HepG2 (cell line): ENCODE data around the gene URGCP. TPM values are rescaled to one million over a fixed set of nuclear protein-coding genes. Genes with fewer than 3 reads are reported as not detected.
A peak's percentile ranks its signal among the peaks of the same experiment; 100 is the strongest.

Source experiments
- CENPT ChIP-seq: sonication (generic); formaldehyde crosslinking; IDR thresholded peaks from 2 replicates; pipeline ENCODE4 v1.8.0; 2022; ENCODE audit warnings: low read depth, mild to moderate bottlenecking, moderate library complexity, missing genetic modification reagents
- ELF3 ChIP-seq: IDR thresholded peaks from 2 replicates; pipeline ENCODE4 v1.6.1; 2016; ENCODE audit warnings: missing genetic modification reagents, missing compliant biosample characterization
- FOXK1 ChIP-seq: sonication (generic); formaldehyde crosslinking; IDR thresholded peaks from 2 replicates; pipeline ENCODE4 v1.4.0; 2020; ENCODE audit warnings: low read depth, missing genetic modification reagents, borderline replicate concordance
- GTF3A ChIP-seq: sonication (generic); formaldehyde crosslinking; conservative IDR thresholded peaks from 2 replicates; pipeline ENCODE4 v1.4.0; 2020; ENCODE audit warnings: mild to moderate bottlenecking, missing genetic modification reagents
- HDAC2 ChIP-seq: sonication (generic); formaldehyde crosslinking; IDR thresholded peaks from 2 replicates; pipeline ENCODE4 v1.4.0; 2020; ENCODE audit warnings: missing genetic modification reagents
- KLF6 ChIP-seq: IDR thresholded peaks from 2 replicates; pipeline ENCODE4 v1.8.0; 2016; ENCODE audit warnings: missing biosample characterization, missing genetic modification reagents
- NCOR1 ChIP-seq: fragments of 200-600 bp; sonication (generic); IDR thresholded peaks from 2 replicates; pipeline ENCODE4 v1.7.0; 2017; ENCODE audit warnings: antibody characterized with exemption, low read length, borderline replicate concordance
- SALL2 ChIP-seq: sonication (generic); formaldehyde crosslinking; IDR thresholded peaks from 2 replicates; pipeline ENCODE4 v1.8.1; 2023; ENCODE audit warnings: mild to moderate bottlenecking, missing genetic modification reagents, inconsistent platforms
- SIN3B ChIP-seq: fragments of 150-350 bp; IDR thresholded peaks from 2 replicates; pipeline ENCODE4 v1.6.1; 2014; ENCODE audit warnings: low read length
- SMAD1 ChIP-seq: sonication (generic); formaldehyde crosslinking; IDR thresholded peaks from 2 replicates; pipeline ENCODE4 v1.4.0; 2020; ENCODE audit warnings: missing genetic modification reagents, low read depth, mild to moderate bottlenecking, borderline replicate concordance
- ZNF12 ChIP-seq: sonication (generic); formaldehyde crosslinking; IDR thresholded peaks from 2 replicates; pipeline ENCODE4 v1.5.0; 2020; ENCODE audit warnings: missing genetic modification reagents
- ZNF138 ChIP-seq: sonication (generic); formaldehyde crosslinking; IDR thresholded peaks from 2 replicates; pipeline ENCODE4 v1.5.0; 2020; ENCODE audit warnings: mild to moderate bottlenecking, low read depth, missing genetic modification reagents
- ZNF557 ChIP-seq: sonication (generic); formaldehyde crosslinking; IDR thresholded peaks from 2 replicates; pipeline ENCODE4 v1.4.0; 2020; ENCODE audit warnings: missing genetic modification reagents
- ZNF567 ChIP-seq: sonication (generic); formaldehyde crosslinking; IDR thresholded peaks from 2 replicates; pipeline ENCODE4 v1.8.1; 2023; ENCODE audit warnings: mild to moderate bottlenecking, missing genetic modification reagents, borderline replicate concordance
- polyA plus RNA-seq, 8 experiments: library from polyadenylated mRNA; depleted of rRNA in 3 of 8; stranded (reverse) in 7 of 8; unstranded in 1 of 8; fragments of >200 nt; fragmentation: Illumina TruSeq in 4 of 8; extraction: Trizol in 4 of 8; gene quantifications; 2 replicates each; pipeline versions ENCODE4 v1.2.1 to v1.2.3, GENCODE V29; 2011 to 2016; ENCODE audit warnings: low read depth in 4 of 8, missing spikeins in 1 of 8, mixed read lengths in 1 of 8; ENCODE audit not compliant: insufficient read depth in 1 of 8
- total RNA-seq, 5 experiments: library from RNA; depleted of rRNA; stranded (reverse); fragments of >200 nt; fragmentation: Illumina TruSeq; extraction: Trizol; gene quantifications; 2 replicates each; pipeline ENCODE4 v1.2.3, GENCODE V29; 2016; ENCODE audit warnings: low read depth in 1 of 5
- TF ChIP-seq, protein P1 (sequence below): sonication (generic); formaldehyde crosslinking; IDR thresholded peaks from 2 replicates; pipeline ENCODE4 v1.4.0; 2020; ENCODE audit warnings: missing genetic modification reagents
- TF ChIP-seq, protein P2 (sequence below): sonication (generic); formaldehyde crosslinking; IDR thresholded peaks from 2 replicates; pipeline ENCODE4 v1.5.0; 2020; ENCODE audit warnings: missing genetic modification reagents
- TF ChIP-seq, protein P3 (sequence below): sonication (generic); formaldehyde crosslinking; IDR thresholded peaks from 2 replicates; pipeline ENCODE4 v1.4.0; 2020; ENCODE audit warnings: missing genetic modification reagents
- TF ChIP-seq, protein P4 (sequence below): IDR thresholded peaks from 2 replicates; pipeline ENCODE4 v1.6.1; 2016; ENCODE audit warnings: missing compliant biosample characterization, missing genetic modification reagents, borderline replicate concordance
- TF ChIP-seq, protein P5 (sequence below): sonication (generic); formaldehyde crosslinking; IDR thresholded peaks from 2 replicates; pipeline ENCODE4 v1.4.0; 2020; ENCODE audit warnings: mild to moderate bottlenecking, missing genetic modification reagents, borderline replicate concordance
- TF ChIP-seq, protein P6 (sequence below): sonication (generic); IDR thresholded peaks from 2 replicates; pipeline ENCODE4 v1.6.1; 2016; ENCODE audit warnings: low read depth, borderline replicate concordance

URGCP gene
- total and polyA plus RNA-seq, 2 of the 13 experiments (the other 11 are each of a cell fraction or from before 2014, with no cell fraction given) = 22.3 to 25.8 TPM

DNA sequence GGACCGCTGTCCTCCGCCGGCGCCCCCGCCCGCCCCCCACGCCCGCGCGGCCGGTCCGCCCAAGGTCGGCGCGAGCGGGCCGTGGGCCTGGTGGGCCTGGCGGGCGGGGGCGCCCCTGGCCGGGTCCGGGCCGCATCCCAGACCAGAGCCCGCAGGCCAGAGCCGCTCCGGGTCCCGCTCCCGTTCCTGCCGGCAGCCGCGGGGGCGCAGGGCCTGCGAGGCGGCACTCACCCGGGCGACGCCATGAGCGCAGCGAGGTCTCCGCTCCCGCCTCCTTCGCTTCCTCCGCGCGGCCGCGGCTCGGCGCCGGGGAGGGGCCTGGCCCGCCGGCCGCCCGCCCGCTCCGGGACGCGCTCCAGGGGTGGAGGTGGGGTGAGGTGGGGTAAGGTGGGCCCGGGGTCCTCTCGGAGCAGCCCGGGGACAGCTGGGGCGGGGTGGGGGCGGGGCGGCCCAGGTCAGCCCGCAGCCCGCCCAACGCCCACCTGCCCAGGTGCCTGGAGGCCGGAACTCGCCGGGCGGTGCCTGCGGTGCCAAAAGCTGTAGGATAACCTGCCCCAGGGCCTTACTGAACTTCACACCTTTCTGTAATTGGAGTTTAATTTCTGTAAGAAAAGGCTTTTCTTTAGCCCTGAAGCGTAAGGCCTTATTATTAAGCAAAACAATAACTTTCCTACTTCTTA lies at the start of gene URGCP (continued):
- TF ChIP-seq, protein P1, sequence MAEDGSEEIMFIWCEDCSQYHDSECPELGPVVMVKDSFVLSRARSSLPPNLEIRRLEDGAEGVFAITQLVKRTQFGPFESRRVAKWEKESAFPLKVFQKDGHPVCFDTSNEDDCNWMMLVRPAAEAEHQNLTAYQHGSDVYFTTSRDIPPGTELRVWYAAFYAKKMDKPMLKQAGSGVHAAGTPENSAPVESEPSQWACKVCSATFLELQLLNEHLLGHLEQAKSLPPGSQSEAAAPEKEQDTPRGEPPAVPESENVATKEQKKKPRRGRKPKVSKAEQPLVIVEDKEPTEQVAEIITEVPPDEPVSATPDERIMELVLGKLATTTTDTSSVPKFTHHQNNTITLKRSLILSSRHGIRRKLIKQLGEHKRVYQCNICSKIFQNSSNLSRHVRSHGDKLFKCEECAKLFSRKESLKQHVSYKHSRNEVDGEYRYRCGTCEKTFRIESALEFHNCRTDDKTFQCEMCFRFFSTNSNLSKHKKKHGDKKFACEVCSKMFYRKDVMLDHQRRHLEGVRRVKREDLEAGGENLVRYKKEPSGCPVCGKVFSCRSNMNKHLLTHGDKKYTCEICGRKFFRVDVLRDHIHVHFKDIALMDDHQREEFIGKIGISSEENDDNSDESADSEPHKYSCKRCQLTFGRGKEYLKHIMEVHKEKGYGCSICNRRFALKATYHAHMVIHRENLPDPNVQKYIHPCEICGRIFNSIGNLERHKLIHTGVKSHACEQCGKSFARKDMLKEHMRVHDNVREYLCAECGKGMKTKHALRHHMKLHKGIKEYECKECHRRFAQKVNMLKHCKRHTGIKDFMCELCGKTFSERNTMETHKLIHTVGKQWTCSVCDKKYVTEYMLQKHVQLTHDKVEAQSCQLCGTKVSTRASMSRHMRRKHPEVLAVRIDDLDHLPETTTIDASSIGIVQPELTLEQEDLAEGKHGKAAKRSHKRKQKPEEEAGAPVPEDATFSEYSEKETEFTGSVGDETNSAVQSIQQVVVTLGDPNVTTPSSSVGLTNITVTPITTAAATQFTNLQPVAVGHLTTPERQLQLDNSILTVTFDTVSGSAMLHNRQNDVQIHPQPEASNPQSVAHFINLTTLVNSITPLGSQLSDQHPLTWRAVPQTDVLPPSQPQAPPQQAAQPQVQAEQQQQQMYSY (CRISPR knock-in tag) = no peak
- TF ChIP-seq, protein P2, sequence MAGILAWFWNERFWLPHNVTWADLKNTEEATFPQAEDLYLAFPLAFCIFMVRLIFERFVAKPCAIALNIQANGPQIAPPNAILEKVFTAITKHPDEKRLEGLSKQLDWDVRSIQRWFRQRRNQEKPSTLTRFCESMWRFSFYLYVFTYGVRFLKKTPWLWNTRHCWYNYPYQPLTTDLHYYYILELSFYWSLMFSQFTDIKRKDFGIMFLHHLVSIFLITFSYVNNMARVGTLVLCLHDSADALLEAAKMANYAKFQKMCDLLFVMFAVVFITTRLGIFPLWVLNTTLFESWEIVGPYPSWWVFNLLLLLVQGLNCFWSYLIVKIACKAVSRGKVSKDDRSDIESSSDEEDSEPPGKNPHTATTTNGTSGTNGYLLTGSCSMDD (CRISPR knock-in tag) = no peak
- TF ChIP-seq, protein P3, sequence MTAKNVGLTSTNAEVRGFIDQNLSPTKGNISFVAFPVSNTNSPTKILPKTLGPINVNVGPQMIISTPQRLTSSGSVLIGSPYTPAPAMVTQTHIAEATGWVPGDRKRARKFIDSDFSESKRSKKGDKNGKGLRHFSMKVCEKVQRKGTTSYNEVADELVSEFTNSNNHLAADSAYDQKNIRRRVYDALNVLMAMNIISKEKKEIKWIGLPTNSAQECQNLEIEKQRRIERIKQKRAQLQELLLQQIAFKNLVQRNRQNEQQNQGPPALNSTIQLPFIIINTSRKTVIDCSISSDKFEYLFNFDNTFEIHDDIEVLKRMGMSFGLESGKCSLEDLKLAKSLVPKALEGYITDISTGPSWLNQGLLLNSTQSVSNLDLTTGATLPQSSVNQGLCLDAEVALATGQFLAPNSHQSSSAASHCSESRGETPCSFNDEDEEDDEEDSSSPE (CRISPR knock-in tag) = no peak
- no peak for TF ChIP-seq GTF3A (CRISPR knock-in tag)
- TF ChIP-seq ELF3 (CRISPR knock-in tag) = peak; percentile 15; the same call in 1 of the 2 replicates
- TF ChIP-seq, protein P4, sequence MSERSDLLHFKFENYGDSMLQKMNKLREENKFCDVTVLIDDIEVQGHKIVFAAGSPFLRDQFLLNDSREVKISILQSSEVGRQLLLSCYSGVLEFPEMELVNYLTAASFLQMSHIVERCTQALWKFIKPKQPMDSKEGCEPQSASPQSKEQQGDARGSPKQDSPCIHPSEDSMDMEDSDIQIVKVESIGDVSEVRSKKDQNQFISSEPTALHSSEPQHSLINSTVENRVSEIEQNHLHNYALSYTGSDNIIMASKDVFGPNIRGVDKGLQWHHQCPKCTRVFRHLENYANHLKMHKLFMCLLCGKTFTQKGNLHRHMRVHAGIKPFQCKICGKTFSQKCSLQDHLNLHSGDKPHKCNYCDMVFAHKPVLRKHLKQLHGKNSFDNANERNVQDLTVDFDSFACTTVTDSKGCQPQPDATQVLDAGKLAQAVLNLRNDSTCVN (CRISPR knock-in tag) = no peak
- TF ChIP-seq KLF6 (CRISPR knock-in tag) = no peak
- TF ChIP-seq HDAC2 (CRISPR knock-in tag) = no peak
- TF ChIP-seq CENPT = 0 out of 2 replicates have a peak, but pooled peaks have one; percentile 25
- no peak for TF ChIP-seq NCOR1
- no peak for TF ChIP-seq ZNF557 (CRISPR knock-in tag)
- TF ChIP-seq, protein P5, sequence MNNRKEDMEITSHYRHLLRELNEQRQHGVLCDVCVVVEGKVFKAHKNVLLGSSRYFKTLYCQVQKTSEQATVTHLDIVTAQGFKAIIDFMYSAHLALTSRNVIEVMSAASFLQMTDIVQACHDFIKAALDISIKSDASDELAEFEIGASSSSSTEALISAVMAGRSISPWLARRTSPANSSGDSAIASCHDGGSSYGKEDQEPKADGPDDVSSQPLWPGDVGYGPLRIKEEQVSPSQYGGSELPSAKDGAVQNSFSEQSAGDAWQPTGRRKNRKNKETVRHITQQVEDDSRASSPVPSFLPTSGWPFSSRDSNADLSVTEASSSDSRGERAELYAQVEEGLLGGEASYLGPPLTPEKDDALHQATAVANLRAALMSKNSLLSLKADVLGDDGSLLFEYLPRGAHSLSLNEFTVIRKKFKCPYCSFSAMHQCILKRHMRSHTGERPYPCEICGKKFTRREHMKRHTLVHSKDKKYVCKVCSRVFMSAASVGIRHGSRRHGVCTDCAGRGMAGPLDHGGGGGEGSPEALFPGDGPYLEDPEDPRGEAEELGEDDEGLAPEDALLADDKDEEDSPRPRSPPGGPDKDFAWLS = no peak
- TF ChIP-seq FOXK1 = no peak
- TF ChIP-seq SALL2 (CRISPR knock-in tag) = no peak
- no peak for TF ChIP-seq SMAD1 (CRISPR knock-in tag)
- no peak for TF ChIP-seq SIN3B
- no peak for TF ChIP-seq ZNF567
- TF ChIP-seq, protein P6, sequence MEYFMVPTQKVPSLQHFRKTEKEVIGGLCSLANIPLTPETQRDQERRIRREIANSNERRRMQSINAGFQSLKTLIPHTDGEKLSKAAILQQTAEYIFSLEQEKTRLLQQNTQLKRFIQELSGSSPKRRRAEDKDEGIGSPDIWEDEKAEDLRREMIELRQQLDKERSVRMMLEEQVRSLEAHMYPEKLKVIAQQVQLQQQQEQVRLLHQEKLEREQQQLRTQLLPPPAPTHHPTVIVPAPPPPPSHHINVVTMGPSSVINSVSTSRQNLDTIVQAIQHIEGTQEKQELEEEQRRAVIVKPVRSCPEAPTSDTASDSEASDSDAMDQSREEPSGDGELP = peak; percentile 14; the same call in 1 of the 2 replicates
- TF ChIP-seq ZNF138 (CRISPR knock-in tag) = no peak
- no peak for TF ChIP-seq ZNF12 (CRISPR knock-in tag)
